LNCaP clone FGC (cell line): ENCODE data around the gene FAM76A.
"Not testable (repeated sequence)": the region's sequence is repeated elsewhere in the genome, so short reads cannot be mapped to it uniquely, and the experiment has no call there.

Experiments
- DNase-seq: peaks from one replicate; pipeline ENCODE4 v3.0.0-alpha.2; 2011; ENCODE audit warnings: low read depth
- H3K4me3 ChIP-seq: 2 replicates; pipeline ENCODE4 v1.5.1; 2011; ENCODE audit warnings: mild to moderate bottlenecking, low read depth, low read length, control low read depth
- CTCF ChIP-seq: IDR thresholded peaks from 2 replicates; pipeline ENCODE4 v1.5.1; 2012; ENCODE audit warnings: mild to moderate bottlenecking; ENCODE audit not compliant: control insufficient read depth, insufficient read depth; ENCODE audit errors: extremely low read depth

FAM76A gene

DNA sequence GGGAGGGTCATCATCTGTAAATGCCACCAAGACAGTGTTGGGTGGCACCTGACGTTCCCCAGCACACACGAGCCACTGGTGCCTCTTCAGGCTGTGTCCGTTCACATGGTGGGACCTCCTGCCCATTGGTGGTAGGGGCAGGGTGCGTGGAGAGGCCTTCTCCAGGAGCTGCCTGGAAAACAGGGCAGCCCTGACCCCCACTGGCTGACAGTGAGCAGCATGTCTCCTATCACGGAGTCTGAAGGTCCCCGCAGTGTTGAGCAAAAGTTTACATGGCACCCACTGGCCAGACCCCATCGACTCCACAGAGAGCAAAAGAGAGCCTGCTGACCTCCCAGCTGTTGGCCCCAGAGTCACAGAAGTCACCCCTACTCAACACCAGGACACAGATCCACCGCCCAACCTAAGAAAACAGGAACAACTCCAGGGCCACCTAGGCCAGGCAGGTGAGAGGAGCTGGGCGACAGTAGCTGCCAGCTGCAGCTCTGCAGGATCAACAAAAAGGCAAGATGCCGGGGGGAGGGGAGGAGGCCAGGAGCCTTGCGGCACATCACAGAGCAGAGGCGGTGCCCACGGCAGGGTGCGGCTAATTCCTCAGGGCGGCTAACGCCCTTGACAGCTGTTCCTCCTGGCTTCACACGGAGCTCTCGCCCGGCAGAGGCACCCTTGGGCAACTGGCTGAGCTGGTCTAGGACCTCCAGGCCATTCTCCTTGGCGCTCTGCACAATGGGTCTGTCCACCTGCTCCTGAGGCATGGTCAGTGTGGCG is 39.4 kb upstream of the FAM76A start:
- no peak for TF ChIP-seq CTCF
- no peak overlapping the region for H3K4me3 ChIP-seq
- no peak for DNase-seq

DNA sequence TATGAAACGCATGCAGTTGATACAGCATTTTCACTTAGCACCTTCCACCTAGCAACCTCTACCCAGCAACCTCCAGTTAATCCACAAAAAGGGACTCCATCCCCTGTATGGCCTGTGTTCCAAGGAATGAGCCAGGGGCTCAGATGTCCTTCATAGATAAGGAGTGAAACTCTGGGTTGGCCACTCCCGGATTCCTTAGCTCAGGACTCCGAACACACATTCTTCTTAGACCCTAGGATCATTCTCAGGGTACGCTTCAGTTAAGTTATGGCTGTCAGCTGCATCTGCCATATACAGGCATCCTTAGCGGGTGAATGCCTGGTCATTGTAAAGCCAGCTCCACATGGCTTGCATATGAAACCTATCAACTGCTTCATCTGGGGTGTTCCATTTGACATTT is 37.9 kb upstream of the FAM76A start:
- no peak overlapping the region for H3K4me3 ChIP-seq
- no peak for TF ChIP-seq CTCF
- DNase-seq = no peak

- H3K4me3 ChIP-seq = no peak overlapping the region
- no peak for TF ChIP-seq CTCF
- DNase-seq = no peak
These were observed 36.2 kb upstream of the FAM76A start for GRCh38 chr1:27689423-27690173.

GRCh38 chr1:27690183-27690582 is 35.6 kb upstream of the FAM76A start:
- no peak for TF ChIP-seq CTCF

DNA sequence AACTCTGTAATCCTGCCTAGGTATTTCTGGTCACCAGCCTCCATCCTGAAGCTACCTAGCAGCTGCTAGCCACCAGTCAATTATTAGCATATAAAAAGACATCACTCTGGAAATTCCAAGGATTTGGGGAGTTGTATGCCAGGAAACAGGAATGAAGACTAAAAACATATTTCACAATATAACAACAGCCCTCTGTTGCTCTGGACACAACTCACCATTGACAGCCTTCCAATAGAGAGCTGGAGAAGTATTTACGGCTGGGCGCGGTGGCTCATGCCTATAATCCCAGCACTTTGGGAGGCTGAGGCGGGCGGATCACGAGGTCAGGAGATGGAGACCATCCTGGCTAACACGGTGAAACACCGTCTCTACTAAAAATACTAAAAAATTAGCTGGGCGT is 28.9 kb upstream of the FAM76A start:
- not testable (repeated sequence) for H3K4me3 ChIP-seq, DNase-seq

More at GRCh38 chr1:27690183-27690582, 35.6 kb upstream of the FAM76A start:
- DNase-seq = no peak
- H3K4me3 ChIP-seq = no peak overlapping the region

- H3K4me3 ChIP-seq = no peak overlapping the region
- TF ChIP-seq CTCF = no peak
These were observed 20.8 kb upstream of the FAM76A start for GRCh38 chr1:27704958-27705357.

GRCh38 chr1:27705545-27705944 is 20.2 kb upstream of the FAM76A start:
- H3K4me3 ChIP-seq = no peak overlapping the region
- no peak for DNase-seq
- TF ChIP-seq CTCF = no peak

More at GRCh38 chr1:27704958-27705357, 20.8 kb upstream of the FAM76A start:
- DNase-seq = no peak
